ENCODE measurements around the gene ZNHIT3.

ZNHIT3 gene

GRCh38 chr17:36485027-36485426, 1.5 kb upstream of the ZNHIT3 start:
- peak; percentile 26 for DNase-seq

DNA sequence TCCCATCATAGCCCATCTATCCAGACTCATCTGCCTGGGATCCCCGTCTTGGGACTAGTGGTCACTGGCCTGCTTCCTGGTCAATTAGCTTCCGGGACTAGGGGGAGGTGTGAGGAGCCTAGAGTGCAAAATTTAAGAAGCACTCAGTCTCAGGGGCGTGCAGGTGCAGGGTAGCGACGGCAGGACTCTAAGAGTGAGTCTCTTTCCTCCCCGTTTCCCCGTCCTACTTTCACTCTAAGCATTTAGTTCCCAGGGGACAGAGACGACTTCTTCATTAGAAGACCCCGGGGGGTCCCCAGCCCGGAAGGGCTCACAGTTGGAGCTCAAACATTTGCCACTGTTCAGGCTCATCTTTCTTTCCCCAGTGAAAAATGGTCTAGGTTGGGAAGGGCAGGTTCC, 677 bp upstream of the ZNHIT3 start:
- DNase-seq: no peak

- no peak for DNase-seq
Observed at GRCh38 chr17:36493956-36494355, 7.5 kb downstream of the ZNHIT3 start.

DNA sequence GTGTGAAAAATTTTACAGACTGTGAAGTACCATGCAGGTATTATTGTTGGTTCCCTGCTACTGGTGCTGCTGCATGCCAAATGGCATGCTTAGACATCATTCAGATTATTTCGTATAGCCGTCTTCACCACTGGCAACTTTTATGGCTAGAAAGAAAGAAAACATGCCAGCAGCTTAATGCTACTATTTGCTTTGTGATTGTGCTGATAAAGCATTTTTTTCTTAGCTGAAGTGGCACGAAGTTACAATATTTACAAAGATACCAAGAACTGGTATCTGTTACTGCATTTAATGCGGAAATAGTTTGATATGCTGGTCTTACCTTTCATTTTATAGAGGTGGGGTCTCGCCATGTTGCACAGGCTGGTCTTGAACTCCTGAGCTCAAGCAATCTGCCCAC, 8.2 kb downstream of the ZNHIT3 start:
- no peak for DNase-seq

GRCh38 chr17:36495076-36495578, 8.6 kb downstream of the ZNHIT3 start:
- peak; percentile 19 for DNase-seq

- DNase-seq: peak; percentile 6
Observed at GRCh38 chr17:36496018-36496789, 9.7 kb downstream of the ZNHIT3 start.

GRCh38 chr17:36498155-36498554, 11.7 kb downstream of the ZNHIT3 start:
- DNase-seq: peak; percentile 8

- DNase-seq: no peak
Observed at GRCh38 chr17:36498560-36499300, 12.2 kb downstream of the ZNHIT3 start.

- DNase-seq: peak; percentile 22
Observed at GRCh38 chr17:36500745-36501225, 14.3 kb downstream of the ZNHIT3 start.

GRCh38 chr17:36501351-36501750, 14.9 kb downstream of the ZNHIT3 start:
- DNase-seq: peak; percentile 22

- peak; percentile 11 for DNase-seq
Observed at GRCh38 chr17:36501963-36502362, 15.5 kb downstream of the ZNHIT3 start.

- DNase-seq: peak; percentile 19
Observed at GRCh38 chr17:36503456-36504155, 17.1 kb downstream of the ZNHIT3 start.

GRCh38 chr17:36504156-36504545, 17.7 kb downstream of the ZNHIT3 start:
- DNase-seq: no peak

DNA sequence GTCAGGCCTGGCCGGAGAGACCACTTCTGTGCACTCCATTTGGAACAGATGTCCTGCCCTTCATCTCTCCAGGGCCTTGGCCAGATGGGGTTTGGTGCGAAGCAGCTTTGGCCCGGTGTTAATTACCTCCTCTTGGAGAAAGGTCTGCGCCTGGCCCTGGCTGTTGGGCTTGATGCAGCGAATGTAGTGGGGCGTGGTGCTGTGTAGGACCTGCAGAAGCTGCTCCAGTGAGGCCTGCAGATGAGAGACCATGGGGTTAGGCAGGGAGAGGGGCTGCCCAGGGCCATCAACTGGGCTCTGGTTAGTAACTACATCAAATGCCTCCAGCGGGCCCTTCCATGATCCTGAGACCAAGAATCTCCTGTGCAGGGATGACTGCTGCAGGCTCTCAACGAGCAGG, 18.7 kb downstream of the ZNHIT3 start:
- peak; percentile 17 for DNase-seq

DNA sequence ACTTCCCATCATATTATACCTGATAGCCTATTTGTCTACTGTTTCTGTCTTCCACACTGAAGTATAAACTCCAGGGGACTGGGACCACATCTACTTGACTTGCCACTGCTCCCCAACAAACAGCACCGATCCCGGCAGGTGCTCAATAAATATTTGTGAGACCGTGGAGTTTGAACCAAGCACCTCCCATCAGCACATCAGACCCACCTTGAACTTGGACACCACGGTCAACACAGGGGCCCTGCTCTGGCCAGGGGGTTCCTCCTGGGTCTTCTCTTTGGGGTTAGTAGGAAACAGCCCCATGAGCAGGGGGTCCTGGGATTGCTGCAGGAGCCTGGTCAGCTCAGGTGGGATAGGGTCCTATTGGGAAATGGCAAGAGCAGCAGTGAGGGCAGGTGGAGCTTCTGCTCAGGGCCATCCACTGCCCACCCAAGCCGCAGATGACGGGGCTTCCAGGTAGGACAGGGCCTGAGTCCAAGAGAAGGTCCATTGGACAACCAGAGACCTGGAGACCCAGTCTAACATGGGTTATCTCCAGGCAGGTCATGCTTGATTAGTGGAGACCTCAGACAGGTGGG, 19.9 kb downstream of the ZNHIT3 start:
- peak; percentile 24 for DNase-seq

DNA sequence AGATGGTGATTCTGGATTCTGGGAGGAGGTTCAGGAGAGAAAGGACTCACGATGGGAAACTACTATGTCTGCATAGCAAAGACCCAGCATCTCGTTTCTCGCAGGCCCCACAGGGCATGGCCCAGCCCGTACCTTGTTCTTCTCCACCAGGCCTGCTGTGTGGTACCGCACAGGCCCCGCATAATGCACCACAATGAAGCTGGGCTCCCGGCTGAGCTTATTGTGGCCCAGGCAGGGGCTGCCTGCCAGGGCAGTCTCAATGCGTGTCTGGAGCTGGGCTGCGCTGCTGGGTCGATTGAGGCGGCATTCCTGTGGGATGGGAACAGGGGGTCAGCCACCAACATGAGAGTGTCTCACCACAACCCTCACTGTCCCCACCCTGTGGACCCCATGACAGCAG, 20.4 kb downstream of the ZNHIT3 start:
- DNase-seq: no peak

DNA sequence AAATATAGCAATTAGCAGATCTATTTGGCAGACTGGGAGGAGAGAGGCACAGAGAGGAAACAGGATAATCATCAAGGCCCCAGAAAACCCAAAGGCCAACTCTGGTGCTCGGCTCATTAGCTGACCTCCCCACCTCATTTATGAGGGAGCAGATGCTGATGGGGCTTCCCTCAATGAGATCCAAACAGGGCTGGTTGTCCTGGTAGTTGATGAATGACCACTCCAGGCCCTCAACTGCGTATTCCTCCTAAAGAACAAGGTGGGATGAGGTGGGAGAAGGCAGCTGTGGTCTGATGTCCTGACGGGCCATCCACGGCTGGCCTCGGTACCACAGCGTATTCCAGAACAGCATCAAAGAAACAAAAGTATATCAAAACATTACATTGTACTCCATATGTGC, 20.8 kb downstream of the ZNHIT3 start:
- DNase-seq: no peak

DNA sequence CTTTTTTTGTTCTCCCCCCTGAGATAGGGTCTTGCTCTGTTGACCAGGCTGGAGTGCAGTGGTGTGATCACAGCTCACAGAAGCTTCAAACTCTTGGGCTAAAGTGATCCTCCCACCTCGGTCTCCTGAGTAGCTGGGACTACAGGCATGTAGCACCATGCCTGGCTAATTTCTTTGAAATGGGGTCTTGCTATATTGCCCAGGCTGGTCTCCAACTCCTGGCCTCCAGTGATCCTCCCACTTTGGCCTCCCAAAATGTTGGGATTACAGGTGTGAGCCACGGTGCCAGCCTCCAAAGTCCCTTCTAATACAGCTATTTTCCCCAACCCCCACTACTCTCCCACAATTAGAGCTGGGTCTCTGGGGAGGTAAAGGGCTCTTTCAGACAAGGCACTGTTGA, 22.0 kb downstream of the ZNHIT3 start:
- peak; percentile 7 for DNase-seq

DNA sequence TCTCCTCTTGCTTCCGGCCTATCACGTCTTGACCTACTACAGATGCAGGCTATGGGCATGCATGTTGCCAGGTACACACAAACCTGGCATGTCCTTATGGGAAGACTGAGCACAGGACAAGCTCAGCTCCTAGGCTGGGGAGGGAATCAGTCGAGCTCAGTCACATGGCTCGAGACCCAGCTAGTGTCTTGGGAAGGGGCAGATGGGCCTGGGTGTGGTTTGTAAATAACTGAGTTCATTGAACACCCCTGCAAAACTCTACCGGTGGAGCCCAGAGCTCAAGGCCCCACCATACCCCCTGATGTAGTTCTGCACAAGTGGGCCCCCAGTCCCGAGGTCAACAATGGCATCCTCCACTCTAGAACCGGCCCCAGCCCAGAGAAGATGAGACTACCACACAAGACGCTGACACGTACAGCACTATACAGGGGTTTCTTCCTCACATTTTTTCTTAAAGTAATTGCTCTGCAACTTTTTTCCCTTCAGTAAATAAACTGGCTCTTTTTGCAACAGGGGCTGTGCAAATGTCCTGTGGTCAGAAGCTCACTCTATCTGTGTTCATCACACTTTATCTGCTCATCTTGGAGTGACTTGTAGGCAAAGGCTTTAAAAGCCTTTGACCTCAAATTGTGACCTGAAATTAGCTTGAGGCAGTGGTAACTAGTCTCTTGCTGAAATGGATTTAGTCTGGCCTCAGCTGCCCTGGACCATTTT, 22.9 kb downstream of the ZNHIT3 start:
- DNase-seq: no peak

DNA sequence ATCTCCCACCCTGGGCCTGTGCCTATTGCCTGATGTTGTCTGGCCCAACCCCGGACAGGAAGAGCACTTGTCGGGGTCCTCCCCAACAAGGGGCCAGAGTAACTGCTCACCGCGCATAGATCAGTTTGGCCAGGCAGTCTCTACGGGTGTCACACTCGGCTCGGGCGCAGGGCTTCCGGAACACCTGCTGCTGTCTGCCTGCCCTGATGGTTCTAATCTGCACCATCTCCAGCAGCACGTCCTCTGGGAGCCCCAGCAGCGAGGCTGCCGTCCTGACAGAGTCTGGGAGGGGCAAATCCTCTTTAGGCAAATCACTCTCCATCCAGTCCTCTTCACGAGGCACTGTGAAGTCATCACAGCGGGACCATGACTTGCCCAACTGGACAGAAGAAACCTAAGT, 24.2 kb downstream of the ZNHIT3 start:
- no peak for DNase-seq

DNA sequence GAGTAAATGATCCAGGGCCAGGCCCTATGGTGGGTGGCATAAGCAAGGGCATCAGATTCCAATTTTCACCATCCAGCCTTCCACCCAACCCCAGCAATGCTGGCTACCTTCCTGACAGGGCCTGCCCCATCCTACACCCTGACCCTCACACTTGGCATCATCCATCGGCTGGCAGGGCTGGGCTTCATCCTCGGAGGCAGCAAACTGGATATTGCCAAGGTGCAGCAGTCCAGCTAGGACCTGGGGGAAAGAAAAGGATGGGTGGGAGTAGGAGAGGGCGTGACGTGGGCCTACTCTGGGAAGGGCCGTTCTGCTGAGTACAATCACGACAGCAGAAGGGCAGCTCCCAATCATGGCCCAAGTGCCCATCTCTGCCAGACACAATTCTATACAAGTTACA, 24.7 kb downstream of the ZNHIT3 start:
- DNase-seq: no peak

DNA sequence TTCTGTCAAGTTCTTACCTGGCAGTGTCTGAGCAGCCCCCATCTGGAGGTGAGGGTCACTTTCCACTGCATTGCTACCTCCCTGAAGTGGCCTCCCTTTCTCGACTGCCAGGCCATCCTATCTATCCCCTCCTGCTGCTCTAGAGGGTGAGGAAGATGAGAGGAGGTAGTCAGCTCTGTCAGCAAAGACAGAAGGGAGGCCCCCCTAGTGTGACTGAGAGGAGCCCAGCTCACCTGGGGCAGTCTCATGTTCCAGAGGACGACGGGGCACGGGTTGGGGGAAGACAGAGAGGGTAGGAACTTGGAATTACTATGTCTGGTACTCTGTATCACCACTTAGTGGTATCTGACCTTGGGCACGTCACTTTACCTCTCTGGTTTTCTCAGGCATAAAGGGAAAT, 26.2 kb downstream of the ZNHIT3 start:
- no peak for DNase-seq

Measured in activated CD4-positive, CD25-positive, alpha-beta regulatory T cell treated with anti-CD3 and anti-CD28 coated beads, Interleukin-2, amount 50 U/mL, for 72 hours (primary cell).